GM12878 (cell line): Measurements from ENCODE around the gene SEL1L. TPM values are rescaled to one million over a fixed set of nuclear protein-coding genes. Genes with fewer than 3 reads are reported as not detected.
"Not testable (repeated sequence)": the region's sequence is repeated elsewhere in the genome, so short reads cannot be mapped to it uniquely, and the experiment has no call there.

Experiments used
- ATAC-seq: fragments of 200-7000 bp; cut with Tn5 transposase; 3 replicates; pipeline ENCODE4 v1.9.1; 2020; ENCODE audit warnings: mild to moderate bottlenecking, moderate library complexity
- BruUV-seq: library from RNA; stranded (reverse); fragments of 400-500 nt; replicated peaks from 2 replicates; lab custom pipeline; 2021; lab: Mats Ljungman, UMichigan
- CTCF ChIA-PET: fragments of 300-600 bp; sonication (Branson Sonifier 250); formaldehyde crosslinking; extraction: SDS; loops from one replicate; lab custom pipeline; 2021; ENCODE audit warnings: inconsistent platforms; lab: Yijun Ruan, JAX
- POLR2A ChIA-PET: fragments of 350-600 bp; formaldehyde crosslinking; extraction: SDS; loops from one replicate; lab custom pipeline; 2021; ENCODE audit warnings: inconsistent platforms; lab: Charles Lee
- RAD21 ChIA-PET: fragments of 300-600 bp; sonication (Branson Sonifier 250); formaldehyde crosslinking; loops from one replicate; lab custom pipeline; 2023; ENCODE audit warnings: antibody characterized with exemption; ENCODE audit not compliant: unreplicated experiment; lab: Charles Lee
- SMC1A ChIA-PET: fragments of 300-600 bp; sonication (Branson Sonifier 250); formaldehyde crosslinking; loops from one replicate; lab custom pipeline; 2023; ENCODE audit not compliant: unreplicated experiment, uncharacterized antibody; lab: Charles Lee
- DNase-seq: peaks from one replicate; pipeline ENCODE4 v3.0.0-alpha.2; 2011; ENCODE audit warnings: low read depth, low spot score
- FAIRE-seq: peaks from 3 replicates; lab custom pipeline; 2011; peaks lifted over from hg19 to GRCh38; lab: Jason Lieb, UNC
- H2AFZ ChIP-seq: 2 replicates; pipeline ENCODE4 v1.6.0; 2011; ENCODE audit warnings: low read depth, low read length, control low read depth; ENCODE audit not compliant: control insufficient read depth
- H3K27ac ChIP-seq: 2 replicates; pipeline ENCODE4 v1.5.1; 2011; ENCODE audit warnings: control low read depth; ENCODE audit not compliant: control insufficient read depth, insufficient read depth
- H3K27me3 ChIP-seq, 2 experiments: replicated peaks in 1 of 2; 2 replicates each; pipeline versions ENCODE4 v1.6.0 to v1.6.1; 2011; ENCODE audit warnings: low read length in 1 of 2; ENCODE audit not compliant: control insufficient read depth in 2 of 2, insufficient read depth in 2 of 2
- H3K36me3 ChIP-seq, 2 experiments: 2 replicates each; pipeline ENCODE4 v1.5.1; 2011; ENCODE audit warnings: low read length in 1 of 2; ENCODE audit not compliant: control insufficient read depth in 2 of 2, insufficient read depth in 2 of 2
- H3K4me1 ChIP-seq: 2 replicates; pipeline ENCODE4 v1.6.1; 2011; ENCODE audit warnings: mild to moderate bottlenecking, low read length, moderate library complexity, mixed read lengths; ENCODE audit not compliant: control insufficient read depth, insufficient read depth
- H3K4me2 ChIP-seq: 2 replicates; pipeline ENCODE4 v1.6.0; 2011; ENCODE audit warnings: control low read depth; ENCODE audit not compliant: control insufficient read depth, insufficient read depth
- H3K4me3 ChIP-seq: fragments of 200-600 bp; sonication (generic); 2 replicates; pipeline ENCODE4 v1.5.1; 2016
- H3K79me2 ChIP-seq: 2 replicates; pipeline ENCODE4 v1.6.0; 2011; ENCODE audit warnings: low read length; ENCODE audit not compliant: control insufficient read depth, insufficient read depth
- H3K9ac ChIP-seq: 2 replicates; pipeline ENCODE4 v1.8.0; 2011; ENCODE audit warnings: low read length, control low read depth, mixed read lengths; ENCODE audit not compliant: control insufficient read depth, insufficient read depth
- H3K9me3 ChIP-seq: replicated peaks from 3 replicates; pipeline ENCODE4 v1.5.1; 2011; ENCODE audit warnings: mild to moderate bottlenecking, low read length; ENCODE audit not compliant: control insufficient read depth, insufficient read depth
- H4K20me1 ChIP-seq: 2 replicates; pipeline ENCODE4 v1.6.0; 2011; ENCODE audit not compliant: control insufficient read depth, insufficient read depth
- IKZF2 ChIP-seq, 2 experiments: fragments of 450-650 bp; IDR thresholded peaks; 2 replicates each; pipeline ENCODE4 v1.6.1; 2017; ENCODE audit warnings: mild to moderate bottlenecking in 2 of 2, moderate library complexity in 2 of 2
- MYC ChIP-seq: IDR thresholded peaks from 2 replicates; pipeline ENCODE4 v1.6.1; 2011; ENCODE audit warnings: mild to moderate bottlenecking, low read length, moderate library complexity, inconsistent platforms; ENCODE audit not compliant: insufficient read depth, insufficient replicate concordance, insufficient read length, severe bottlenecking
- TCF7 ChIP-seq: IDR thresholded peaks from 2 replicates; pipeline ENCODE4 v1.6.1; 2014; ENCODE audit warnings: antibody characterized with exemption, borderline replicate concordance
- ZNF217 ChIP-seq: fragments of 450-650 bp; IDR thresholded peaks from 2 replicates; pipeline ENCODE4 v1.6.1; 2017; ENCODE audit warnings: antibody characterized with exemption, mild to moderate bottlenecking
- WGBS: methylation state at CpG from one replicate; pipeline ENCODE4 v1.1.6; 2016; ENCODE audit warnings: low lambda C conversion rate; ENCODE audit not compliant: insufficient replicate concordance, insufficient coverage; ENCODE audit errors: missing lambda C conversion rate; 5-methylcytosine and 5-hydroxymethylcytosine counted together
- in situ Hi-C: fragments of 300-500 bp; cut with MboI; formaldehyde crosslinking; loops from 9 replicates; pipeline ENCODE4 v1.14.3; 2018; ENCODE audit warnings: mixed read lengths
- intact Hi-C: fragments of 100-400 bp; cut with micrococcal nuclease; formaldehyde crosslinking; loops from one replicate; pipeline ENCODE4 v1.14.2; 2022; ENCODE audit not compliant: unreplicated experiment
- polyA plus RNA-seq, 11 experiments: library from polyadenylated mRNA; depleted of rRNA in 4 of 11; unstranded in 6 of 11; stranded (reverse) in 5 of 11; fragments of >200 nt; fragmentation: Nextera tagmentation in 4 of 11; fragmentation: Illumina TruSeq in 1 of 11; extraction: Ambion mirVana in 4 of 11; extraction: Trizol in 1 of 11; gene quantifications; 1 replicate in 1 of 11; 2 replicates in 10 of 11; pipeline versions ENCODE4 v1.2.1 to v1.2.3, GENCODE V29; 2011 to 2016; ENCODE audit warnings: inconsistent platforms in 2 of 11, missing spikeins in 2 of 11, low read depth in 1 of 11
- total RNA-seq, 4 experiments: library from RNA; depleted of rRNA in 3 of 4; stranded (reverse); fragments of >200 nt in 3 of 4; fragmentation: Illumina TruSeq in 1 of 4; extraction: Trizol in 1 of 4; gene quantifications; 2 replicates each; pipeline versions ENCODE4 v1.2.1 to v1.2.3, GENCODE V29; 2013 to 2021
- TF ChIP-seq, protein P1 (sequence below): fragments of 450-650 bp; IDR thresholded peaks from 2 replicates; pipeline ENCODE4 v1.6.1; 2017; ENCODE audit warnings: mild to moderate bottlenecking, moderate library complexity
- TF ChIP-seq, protein P2 (sequence below): IDR thresholded peaks from 2 replicates; pipeline ENCODE4 v1.6.1; 2012; ENCODE audit warnings: mild to moderate bottlenecking, low read depth, low read length

The SEL1L gene
- total and polyA plus RNA-seq, 10 of the 15 experiments (the other 5 are each of a cell fraction or from before 2014, with no cell fraction given): 13.4 to 57.2 (median 31.7) TPM

DNA sequence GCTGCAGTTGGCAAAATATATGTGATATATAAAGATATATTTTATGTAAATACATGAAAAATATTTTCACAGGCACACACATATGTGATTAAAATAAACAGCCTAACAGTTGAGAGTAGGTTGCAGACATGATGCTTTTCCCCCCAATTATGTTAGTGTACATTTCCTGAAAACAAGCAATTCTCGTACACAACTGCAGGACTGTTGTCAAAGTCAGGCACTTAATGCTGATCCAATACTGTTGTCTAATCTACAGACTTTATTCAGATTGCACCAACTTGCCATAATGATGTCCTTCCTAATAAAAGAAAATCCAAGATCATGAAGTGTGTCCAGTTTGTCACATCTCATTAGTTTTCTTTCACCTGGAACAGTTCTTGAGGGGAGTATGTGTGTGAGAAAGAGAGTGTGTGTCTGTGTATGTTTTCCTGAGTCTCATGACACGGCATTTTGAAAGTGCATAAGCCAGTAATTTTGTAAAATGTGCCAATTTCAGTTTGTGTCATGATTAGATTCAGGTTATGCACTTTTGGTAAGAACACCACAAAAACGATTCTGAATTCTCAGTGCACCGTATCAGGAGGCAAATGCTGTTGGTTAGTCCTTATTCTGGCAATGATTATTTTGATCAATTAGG is 16.5 kb upstream of the SEL1L start (continued):
- TF ChIP-seq TCF7 (no peak), ZNF217 (peak; percentile 94), MYC (no peak), IKZF2 (IDR thresholded peaks at IDR 0.05) (peak; percentile 78 to 88)
- TF ChIP-seq, protein P1, sequence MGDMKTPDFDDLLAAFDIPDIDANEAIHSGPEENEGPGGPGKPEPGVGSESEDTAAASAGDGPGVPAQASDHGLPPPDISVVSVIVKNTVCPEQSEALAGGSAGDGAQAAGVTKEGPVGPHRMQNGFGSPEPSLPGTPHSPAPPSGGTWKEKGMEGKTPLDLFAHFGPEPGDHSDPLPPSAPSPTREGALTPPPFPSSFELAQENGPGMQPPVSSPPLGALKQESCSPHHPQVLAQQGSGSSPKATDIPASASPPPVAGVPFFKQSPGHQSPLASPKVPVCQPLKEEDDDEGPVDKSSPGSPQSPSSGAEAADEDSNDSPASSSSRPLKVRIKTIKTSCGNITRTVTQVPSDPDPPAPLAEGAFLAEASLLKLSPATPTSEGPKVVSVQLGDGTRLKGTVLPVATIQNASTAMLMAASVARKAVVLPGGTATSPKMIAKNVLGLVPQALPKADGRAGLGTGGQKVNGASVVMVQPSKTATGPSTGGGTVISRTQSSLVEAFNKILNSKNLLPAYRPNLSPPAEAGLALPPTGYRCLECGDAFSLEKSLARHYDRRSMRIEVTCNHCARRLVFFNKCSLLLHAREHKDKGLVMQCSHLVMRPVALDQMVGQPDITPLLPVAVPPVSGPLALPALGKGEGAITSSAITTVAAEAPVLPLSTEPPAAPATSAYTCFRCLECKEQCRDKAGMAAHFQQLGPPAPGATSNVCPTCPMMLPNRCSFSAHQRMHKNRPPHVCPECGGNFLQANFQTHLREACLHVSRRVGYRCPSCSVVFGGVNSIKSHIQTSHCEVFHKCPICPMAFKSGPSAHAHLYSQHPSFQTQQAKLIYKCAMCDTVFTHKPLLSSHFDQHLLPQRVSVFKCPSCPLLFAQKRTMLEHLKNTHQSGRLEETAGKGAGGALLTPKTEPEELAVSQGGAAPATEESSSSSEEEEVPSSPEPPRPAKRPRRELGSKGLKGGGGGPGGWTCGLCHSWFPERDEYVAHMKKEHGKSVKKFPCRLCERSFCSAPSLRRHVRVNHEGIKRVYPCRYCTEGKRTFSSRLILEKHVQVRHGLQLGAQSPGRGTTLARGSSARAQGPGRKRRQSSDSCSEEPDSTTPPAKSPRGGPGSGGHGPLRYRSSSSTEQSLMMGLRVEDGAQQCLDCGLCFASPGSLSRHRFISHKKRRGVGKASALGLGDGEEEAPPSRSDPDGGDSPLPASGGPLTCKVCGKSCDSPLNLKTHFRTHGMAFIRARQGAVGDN: no peak
- TF ChIP-seq, protein P2, sequence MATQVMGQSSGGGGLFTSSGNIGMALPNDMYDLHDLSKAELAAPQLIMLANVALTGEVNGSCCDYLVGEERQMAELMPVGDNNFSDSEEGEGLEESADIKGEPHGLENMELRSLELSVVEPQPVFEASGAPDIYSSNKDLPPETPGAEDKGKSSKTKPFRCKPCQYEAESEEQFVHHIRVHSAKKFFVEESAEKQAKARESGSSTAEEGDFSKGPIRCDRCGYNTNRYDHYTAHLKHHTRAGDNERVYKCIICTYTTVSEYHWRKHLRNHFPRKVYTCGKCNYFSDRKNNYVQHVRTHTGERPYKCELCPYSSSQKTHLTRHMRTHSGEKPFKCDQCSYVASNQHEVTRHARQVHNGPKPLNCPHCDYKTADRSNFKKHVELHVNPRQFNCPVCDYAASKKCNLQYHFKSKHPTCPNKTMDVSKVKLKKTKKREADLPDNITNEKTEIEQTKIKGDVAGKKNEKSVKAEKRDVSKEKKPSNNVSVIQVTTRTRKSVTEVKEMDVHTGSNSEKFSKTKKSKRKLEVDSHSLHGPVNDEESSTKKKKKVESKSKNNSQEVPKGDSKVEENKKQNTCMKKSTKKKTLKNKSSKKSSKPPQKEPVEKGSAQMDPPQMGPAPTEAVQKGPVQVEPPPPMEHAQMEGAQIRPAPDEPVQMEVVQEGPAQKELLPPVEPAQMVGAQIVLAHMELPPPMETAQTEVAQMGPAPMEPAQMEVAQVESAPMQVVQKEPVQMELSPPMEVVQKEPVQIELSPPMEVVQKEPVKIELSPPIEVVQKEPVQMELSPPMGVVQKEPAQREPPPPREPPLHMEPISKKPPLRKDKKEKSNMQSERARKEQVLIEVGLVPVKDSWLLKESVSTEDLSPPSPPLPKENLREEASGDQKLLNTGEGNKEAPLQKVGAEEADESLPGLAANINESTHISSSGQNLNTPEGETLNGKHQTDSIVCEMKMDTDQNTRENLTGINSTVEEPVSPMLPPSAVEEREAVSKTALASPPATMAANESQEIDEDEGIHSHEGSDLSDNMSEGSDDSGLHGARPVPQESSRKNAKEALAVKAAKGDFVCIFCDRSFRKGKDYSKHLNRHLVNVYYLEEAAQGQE: no peak

DNA sequence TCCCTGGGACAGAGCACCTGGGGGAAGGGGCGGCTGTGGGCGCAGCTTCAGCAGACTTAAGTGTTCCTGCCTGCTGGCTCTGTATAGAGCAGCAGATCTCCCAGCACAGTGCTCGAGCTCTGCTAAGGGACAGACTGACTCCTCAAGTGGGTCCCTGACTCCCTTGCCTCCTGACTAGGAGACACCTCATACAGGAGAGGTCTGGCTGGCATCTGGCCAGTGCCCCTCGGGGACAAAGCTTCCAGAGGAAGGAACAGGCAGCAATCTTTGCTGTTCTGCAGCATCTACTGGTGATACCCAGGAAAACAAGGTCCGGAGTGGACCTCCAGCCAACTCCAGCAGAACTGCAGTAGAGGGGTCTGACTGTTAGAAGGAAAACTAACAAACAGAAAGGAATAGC is 7.6 kb upstream of the SEL1L start:
- H4K20me1 ChIP-seq, CTCF ChIA-PET, RAD21 ChIA-PET, FAIRE-seq, SMC1A ChIA-PET, POLR2A ChIA-PET, H3K9ac ChIP-seq, H3K4me2 ChIP-seq, H3K36me3 ChIP-seq, H3K27ac ChIP-seq, H3K79me2 ChIP-seq, DNase-seq, H3K4me3 ChIP-seq, intact Hi-C loops, H3K9me3 ChIP-seq, in situ Hi-C loops, ATAC-seq, H3K4me1 ChIP-seq, H3K27me3 ChIP-seq, BruUV-seq, H2AFZ ChIP-seq: not testable (repeated sequence)
- WGBS: 48% methylated on average over 5 of the region's 5 CpGs
